Neural progenitor cell (in vitro differentiated cells): ENCODE measurements around the gene PRR33. TPM values are rescaled to one million over a fixed set of nuclear protein-coding genes. Genes with fewer than 3 reads are reported as not detected.

ENCODE experiments used
- DNase-seq: peaks from one replicate; pipeline ENCODE4 v3.0.0-alpha.2; 2016; ENCODE audit warnings: low spot score
- H2AFZ ChIP-seq: fragments of 200-600 bp; sonication (generic); replicated peaks from 2 replicates; pipeline ENCODE4 v1.6.1; 2016; ENCODE audit warnings: antibody characterized with exemption
- H3F3A ChIP-seq: fragments of 200-600 bp; sonication (generic); 2 replicates; pipeline ENCODE4 v1.6.1; 2016; ENCODE audit warnings: antibody characterized with exemption, low read depth
- H3K27ac ChIP-seq: fragments of 200-600 bp; sonication (generic); 2 replicates; pipeline ENCODE4 v1.5.1; 2016; ENCODE audit warnings: mild to moderate bottlenecking
- H3K27me3 ChIP-seq: fragments of 200-600 bp; sonication (generic); 2 replicates; pipeline ENCODE4 v1.6.1; 2016; ENCODE audit warnings: mild to moderate bottlenecking, moderate library complexity
- H3K36me3 ChIP-seq: fragments of 200-600 bp; sonication (generic); 2 replicates; pipeline ENCODE4 v1.5.1; 2016
- H3K4me1 ChIP-seq: fragments of 200-600 bp; sonication (generic); 2 replicates; pipeline ENCODE4 v1.6.1; 2016; ENCODE audit warnings: mixed run types
- H3K4me2 ChIP-seq: fragments of 200-600 bp; sonication (generic); 2 replicates; pipeline ENCODE4 v1.6.1; 2016
- H3K4me3 ChIP-seq: fragments of 200-600 bp; sonication (generic); 2 replicates; pipeline ENCODE4 v1.5.1; 2016
- H3K79me2 ChIP-seq: fragments of 200-600 bp; sonication (generic); 2 replicates; pipeline ENCODE4 v1.6.1; 2016; ENCODE audit warnings: low read depth
- H3K9ac ChIP-seq: fragments of 200-600 bp; sonication (generic); 2 replicates; pipeline ENCODE4 v1.6.1; 2016
- H3K9me3 ChIP-seq: fragments of 200-600 bp; sonication (generic); 2 replicates; pipeline ENCODE4 v1.5.1; 2016; ENCODE audit warnings: low read depth
- H4K20me1 ChIP-seq: fragments of 200-600 bp; sonication (generic); 2 replicates; pipeline ENCODE4 v1.6.1; 2016; ENCODE audit warnings: low read depth
- H3K27ac Mint-ChIP-seq: 3 replicates; pipeline ENCODE4 v1.8.0; 2021; ENCODE audit warnings: mixed read lengths
- H3K27me3 Mint-ChIP-seq: 2 replicates; pipeline ENCODE4 v1.8.0; 2022; ENCODE audit warnings: low read depth, mild to moderate bottlenecking, inconsistent platforms, moderate library complexity, mixed read lengths; ENCODE audit not compliant: insufficient read depth
- H3K36me3 Mint-ChIP-seq: 3 replicates; pipeline ENCODE4 v1.8.0; 2021; ENCODE audit warnings: mixed read lengths
- H3K4me1 Mint-ChIP-seq: 3 replicates; pipeline ENCODE4 v1.8.0; 2021; ENCODE audit warnings: mixed read lengths
- H3K4me3 Mint-ChIP-seq: 3 replicates; pipeline ENCODE4 v1.8.0; 2021; ENCODE audit warnings: mild to moderate bottlenecking, moderate library complexity, mixed read lengths
- H3K9me3 Mint-ChIP-seq: 3 replicates; pipeline ENCODE4 v1.8.0; 2020; ENCODE audit warnings: mixed read lengths
- CTCF ChIP-seq: fragments of 200-600 bp; sonication (generic); IDR thresholded peaks from 2 replicates; pipeline ENCODE4 v1.5.1; 2017; ENCODE audit warnings: antibody characterized with exemption, mild to moderate bottlenecking
- EZH2 ChIP-seq: fragments of 200-600 bp; sonication (generic); IDR thresholded peaks from 2 replicates; pipeline ENCODE4 v1.6.1; 2017; ENCODE audit warnings: antibody characterized with exemption, mild to moderate bottlenecking, moderate library complexity
- EZH2phosphoT487 ChIP-seq: fragments of 200-600 bp; sonication (generic); IDR thresholded peaks from 2 replicates; pipeline ENCODE4 v1.6.1; 2017; ENCODE audit warnings: antibody characterized with exemption
- total RNA-seq: library from RNA; depleted of rRNA; stranded (reverse); fragments of >200 nt; gene quantifications from 2 replicates; pipeline ENCODE4 v1.2.3, GENCODE V29; 2015; ENCODE audit warnings: low replicate concordance

Gene PRR33
- total RNA-seq, 1 donor from 2014 or later, result not detected

- Histone ChIP-seq H3K9ac (no peak overlapping the region), H3F3A (no peaks in the 10 kb centered on the region), H3K4me1 (no peaks in the 10 kb centered on the region), H3K4me2 (no peak overlapping the region), H3K9me3 (no peaks in the 10 kb centered on the region), H3K79me2 (no peaks in the 10 kb centered on the region), H3K36me3 (no peaks in the 10 kb centered on the region), H3K4me3 (no peak overlapping the region), H4K20me1 (no peaks in the 10 kb centered on the region), H2AFZ (no peak overlapping the region), H3K27me3 (no peaks in the 10 kb centered on the region), H3K27ac (no peak overlapping the region)
- Mint-ChIP-seq H3K36me3 (no peaks in the 10 kb centered on the region), H3K4me3 (no peak overlapping the region), H3K9me3 (no peaks in the 10 kb centered on the region), H3K27me3 (peaks cover 20% of the 10 kb centered on the region), H3K4me1 (peaks cover 23% of the 10 kb centered on the region), H3K27ac (no peak overlapping the region)
- no peak for DNase-seq
- no peak for TF ChIP-seq EZH2phosphoT487
- no peak for TF ChIP-seq CTCF
- TF ChIP-seq EZH2, result no peak
These were observed 43.7 kb upstream of the PRR33 start for GRCh38 chr11:1935156-1936071.

- H3K9ac ChIP-seq, result no peak overlapping the region
These were observed 42.9 kb upstream of the PRR33 start for GRCh38 chr11:1934335-1935155.

More at GRCh38 chr11:1934335-1935155, 42.9 kb upstream of the PRR33 start:
- H3K27me3 Mint-ChIP-seq, result peaks cover 16% of the 10 kb centered on the region
- no peak for DNase-seq
- no peak overlapping the region for H3K4me3 Mint-ChIP-seq
- H2AFZ ChIP-seq, result no peak overlapping the region
- no peaks in the 10 kb centered on the region for H3K27me3 ChIP-seq
- no peaks in the 10 kb centered on the region for H3K36me3 Mint-ChIP-seq
- H3K27ac Mint-ChIP-seq, result peak overlapping the region; percentile 74
- H4K20me1 ChIP-seq, result no peaks in the 10 kb centered on the region
- H3F3A ChIP-seq, result no peaks in the 10 kb centered on the region
- H3K27ac ChIP-seq, result no peak overlapping the region
- no peaks in the 10 kb centered on the region for H3K9me3 Mint-ChIP-seq
- no peaks in the 10 kb centered on the region for H3K79me2 ChIP-seq
- H3K4me1 Mint-ChIP-seq, result peaks cover 16% of the 10 kb centered on the region
- H3K36me3 ChIP-seq, result no peaks in the 10 kb centered on the region
- no peaks in the 10 kb centered on the region for H3K4me1 ChIP-seq
- H3K4me3 ChIP-seq, result no peak overlapping the region
- no peaks in the 10 kb centered on the region for H3K9me3 ChIP-seq
- no peak for TF ChIP-seq CTCF
- no peak for TF ChIP-seq EZH2phosphoT487
- TF ChIP-seq EZH2, result no peak
- no peak overlapping the region for H3K4me2 ChIP-seq
